NCI-H1417 treated with DMSO at 0.1 percent for 48 hours (cell line): ENCODE measurements around the gene DCTN3.

ENCODE experiments used
- DNase-seq: peaks from one replicate; lab custom pipeline; 2025; lab: John Stamatoyannopoulos, UW

Gene DCTN3

DNA sequence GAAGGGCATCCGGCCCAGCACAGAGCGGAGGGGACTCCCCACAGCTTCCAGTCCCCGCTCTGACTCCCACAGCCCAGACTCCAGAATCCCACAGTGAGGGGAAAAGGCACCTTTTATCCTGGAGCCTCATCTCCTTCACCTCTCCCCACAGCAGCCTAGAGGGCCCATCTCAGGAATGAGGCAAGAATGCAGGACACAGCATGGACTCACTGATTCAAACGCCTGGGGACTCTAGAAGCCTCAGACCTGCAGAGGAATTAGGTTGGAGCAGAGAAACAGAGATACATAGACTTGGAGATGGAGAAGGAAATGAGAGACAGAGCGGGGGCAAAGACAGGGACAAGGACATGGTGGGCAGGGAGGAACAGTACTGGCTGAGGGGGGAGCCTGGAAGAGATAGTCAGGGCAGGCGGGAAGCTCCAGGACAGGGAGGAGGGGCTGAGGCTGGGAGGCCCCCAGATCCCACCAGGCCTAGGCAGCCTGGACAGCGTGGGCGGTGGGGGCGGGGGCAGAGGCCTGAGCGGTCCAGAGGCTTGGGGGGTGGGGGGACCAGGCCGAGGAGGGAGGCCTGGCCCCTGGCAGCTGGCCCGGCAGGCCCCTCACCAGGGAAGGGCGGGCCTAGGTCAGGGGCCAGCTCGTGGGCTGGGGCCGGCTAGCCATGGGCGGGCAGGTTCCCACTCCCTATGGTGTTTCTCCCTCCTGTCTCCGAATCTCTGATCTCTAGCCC lies 46.5 kb downstream of the DCTN3 start:
- DNase-seq = no peak

DNA sequence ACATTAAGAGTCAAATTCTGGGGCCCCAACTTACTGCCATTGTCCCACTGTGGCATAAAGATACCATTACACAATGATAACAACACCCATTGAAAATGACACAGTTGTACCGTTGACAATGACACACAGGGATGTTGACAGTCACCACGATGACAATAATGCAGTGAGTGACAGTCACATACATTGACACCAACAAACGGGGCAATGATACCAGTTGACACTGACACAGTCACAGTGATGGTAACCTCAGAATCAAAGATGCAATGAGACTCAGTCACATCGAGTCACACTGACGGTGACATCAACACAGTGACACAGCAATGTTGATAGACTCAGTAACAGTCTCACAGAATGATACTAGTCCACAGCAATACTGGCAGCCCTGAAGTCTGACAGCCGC lies 47.7 kb downstream of the DCTN3 start:
- no peak for DNase-seq

DNA sequence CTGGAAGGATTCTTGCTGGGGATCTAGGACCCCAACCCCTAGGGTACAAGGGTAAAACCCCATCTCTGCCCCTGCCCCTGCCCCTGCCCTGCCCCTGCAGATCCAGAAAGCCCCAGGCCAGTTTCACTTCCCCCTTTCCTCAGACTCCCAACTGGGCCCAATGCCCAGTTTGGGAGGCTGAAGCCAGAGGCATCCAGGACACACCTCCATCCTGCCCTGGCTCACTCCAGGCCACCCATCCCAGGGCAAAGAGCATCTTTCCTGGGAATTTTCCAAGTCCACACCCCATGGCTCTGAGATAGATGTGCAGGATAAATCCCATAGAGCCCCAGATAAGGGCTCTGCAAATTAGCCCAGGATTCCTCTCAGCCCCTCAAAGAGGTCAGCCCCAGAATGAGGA lies 48.2 kb downstream of the DCTN3 start:
- DNase-seq = no peak

DNA sequence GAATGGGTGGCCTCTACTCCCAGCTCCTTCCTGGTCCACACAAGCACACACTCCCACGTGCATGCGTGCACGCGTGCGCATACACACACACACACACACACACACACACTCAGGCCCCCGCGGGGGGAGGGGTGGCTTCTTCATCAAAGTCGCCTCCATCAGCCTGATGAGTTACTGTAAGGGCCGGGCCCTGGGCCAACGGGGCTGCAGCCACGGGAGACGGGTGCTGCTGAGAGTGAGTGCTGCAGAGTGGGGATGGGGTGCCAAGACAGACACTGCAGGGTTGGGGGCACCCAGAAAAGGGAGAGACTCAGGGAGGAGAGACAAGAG lies 48.8 kb downstream of the DCTN3 start:
- DNase-seq = no peak

DNA sequence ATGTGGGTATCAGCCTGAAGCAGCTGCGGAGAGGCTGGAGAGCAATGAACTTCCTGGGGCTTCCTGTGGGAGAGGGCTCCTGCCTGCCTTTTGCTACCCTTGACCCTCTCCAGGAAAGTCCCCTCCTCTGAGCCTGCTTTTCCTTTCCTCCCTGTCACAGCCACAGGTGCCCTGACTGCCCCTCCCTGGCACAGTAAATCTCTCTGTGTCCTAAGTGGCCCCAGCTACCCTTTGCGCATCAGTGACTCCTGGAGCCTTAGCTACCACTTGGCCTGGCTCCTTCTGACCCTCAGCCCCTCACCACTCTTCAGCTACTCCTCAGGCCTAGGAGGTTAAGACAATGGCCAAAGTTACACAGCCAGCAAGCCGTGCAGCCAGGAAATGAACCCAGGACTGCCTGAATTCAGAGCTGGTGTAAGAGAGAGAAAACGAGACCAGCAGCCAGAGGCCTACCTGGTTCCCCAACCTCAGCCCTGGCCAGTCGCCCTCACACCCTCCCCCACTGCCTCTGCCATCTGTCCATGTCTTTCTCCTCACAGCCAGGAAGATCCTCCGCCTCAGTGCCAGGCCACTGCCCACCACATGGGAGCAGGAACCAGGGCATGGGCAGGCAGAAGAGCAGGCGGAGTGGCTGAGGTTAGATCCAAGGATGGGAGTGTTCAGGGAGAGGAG lies 49.4 kb downstream of the DCTN3 start:
- DNase-seq = no peak

DNA sequence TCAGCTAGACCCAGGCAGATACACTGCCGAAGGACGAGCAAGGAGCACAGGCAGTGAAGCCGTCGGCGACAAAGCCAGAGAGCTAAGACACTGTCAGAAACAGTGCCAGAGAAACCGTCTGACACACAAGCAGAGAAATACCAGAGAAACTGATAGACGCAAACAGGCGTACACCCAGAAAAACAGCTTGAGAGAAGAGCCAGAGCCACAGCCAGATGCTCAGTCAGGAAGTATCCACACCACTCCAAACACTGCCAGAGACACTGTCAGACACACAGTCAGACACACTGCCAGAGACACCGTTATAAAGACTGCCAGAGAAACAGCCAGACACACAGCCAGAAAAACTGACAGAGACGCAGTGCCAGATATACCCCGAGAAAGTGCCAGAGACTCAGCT lies 49.9 kb downstream of the DCTN3 start:
- no peak for DNase-seq

DNA sequence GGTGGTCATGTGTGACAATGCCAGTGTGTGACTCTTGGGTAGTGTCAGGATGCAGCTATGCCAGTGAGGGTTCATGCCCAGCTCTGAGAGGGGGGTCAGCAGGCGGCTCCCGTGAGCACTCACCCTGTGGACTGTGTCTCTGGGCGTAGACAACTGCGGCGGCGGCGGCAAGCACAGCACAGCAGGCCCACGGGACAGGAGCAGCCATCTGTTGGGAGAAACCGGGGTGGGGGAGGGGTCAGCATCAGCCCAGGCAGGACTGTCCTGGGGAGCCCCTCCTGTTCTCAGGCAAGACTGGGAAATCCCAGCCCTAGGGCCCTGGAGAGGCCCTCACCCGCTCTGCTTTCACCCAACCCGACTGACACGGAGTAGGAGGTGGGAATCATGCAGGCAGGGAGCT lies 51.5 kb downstream of the DCTN3 start:
- DNase-seq = no peak

DNA sequence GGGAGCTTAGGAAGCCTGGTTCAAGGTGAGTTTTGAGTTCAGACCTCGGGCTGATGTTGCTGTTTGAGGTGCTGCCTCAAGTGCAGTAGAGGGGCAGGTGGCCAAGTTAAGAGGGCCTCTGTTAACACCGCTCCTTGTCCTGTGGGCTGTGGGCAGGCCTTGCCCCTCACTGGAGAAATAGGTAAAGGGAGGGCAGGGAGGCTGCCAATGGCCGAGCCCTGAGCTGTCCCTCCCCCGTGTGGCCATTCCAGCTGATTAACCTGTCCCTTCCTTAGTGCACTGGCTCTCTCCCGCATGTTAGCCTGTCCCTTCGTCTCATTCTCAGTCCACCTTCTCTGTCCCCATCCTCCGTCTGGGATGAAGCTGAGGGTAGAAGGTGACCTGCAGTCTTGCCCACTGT lies 52.2 kb downstream of the DCTN3 start:
- no peak for DNase-seq

DNA sequence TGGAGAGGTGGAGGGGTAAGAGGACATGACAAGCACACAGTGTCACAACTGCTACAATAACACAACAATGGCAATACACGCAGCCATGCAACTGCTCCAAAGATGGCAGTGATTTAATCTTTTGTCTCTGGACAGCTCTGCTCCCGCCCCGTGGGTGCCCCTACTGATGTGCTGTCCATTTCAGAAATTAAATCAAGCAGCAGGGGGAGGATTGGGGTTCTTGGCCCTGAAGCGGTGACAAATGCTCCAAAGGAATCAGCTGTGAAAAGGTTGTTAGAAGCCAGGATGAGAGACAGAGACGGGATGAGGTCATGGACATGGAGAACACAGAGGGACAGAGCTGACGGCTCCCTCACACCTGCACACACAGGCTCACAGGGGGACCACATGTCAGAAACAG lies 53.3 kb downstream of the DCTN3 start:
- DNase-seq = no peak

DNA sequence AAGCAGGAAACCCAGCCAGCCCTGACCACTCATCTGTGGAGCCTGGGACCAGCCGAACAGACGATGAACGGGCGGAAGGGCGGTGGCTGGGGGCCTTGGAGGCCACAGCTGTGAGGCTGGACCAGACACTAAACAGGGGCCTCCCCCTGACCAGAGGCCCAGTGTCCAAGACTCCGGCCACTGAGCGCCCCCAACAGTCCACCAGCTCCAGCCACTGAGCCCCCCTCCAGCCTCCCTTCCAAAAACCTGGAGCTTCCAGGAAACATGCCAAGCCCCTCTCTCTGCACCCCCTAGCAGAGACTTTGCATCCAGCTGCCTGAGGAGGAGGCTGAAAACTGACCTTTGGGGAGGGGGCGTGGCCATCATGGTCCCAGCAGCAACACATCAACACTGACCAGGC lies 54.0 kb downstream of the DCTN3 start:
- DNase-seq = no peak

DNA sequence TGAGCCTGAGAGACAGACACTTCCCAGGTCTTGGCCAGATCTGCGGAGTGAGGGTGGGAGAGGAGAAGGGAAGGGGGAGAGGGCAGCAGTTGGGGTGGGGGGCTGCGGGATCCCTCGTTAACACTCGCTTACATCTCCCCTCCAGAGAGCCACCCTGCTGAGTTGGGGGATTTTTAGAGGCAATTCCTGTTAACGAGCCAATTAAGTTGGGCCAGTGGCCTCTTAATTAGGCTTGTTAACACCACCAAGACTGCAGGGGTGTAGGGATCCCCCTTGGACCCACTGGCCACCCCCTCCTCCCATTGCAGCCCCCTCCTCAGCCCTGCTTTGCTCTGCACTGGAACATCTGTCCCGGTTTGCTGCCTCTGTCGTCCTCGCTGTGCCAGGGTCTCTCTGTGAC lies 54.4 kb downstream of the DCTN3 start:
- no peak for DNase-seq

DNA sequence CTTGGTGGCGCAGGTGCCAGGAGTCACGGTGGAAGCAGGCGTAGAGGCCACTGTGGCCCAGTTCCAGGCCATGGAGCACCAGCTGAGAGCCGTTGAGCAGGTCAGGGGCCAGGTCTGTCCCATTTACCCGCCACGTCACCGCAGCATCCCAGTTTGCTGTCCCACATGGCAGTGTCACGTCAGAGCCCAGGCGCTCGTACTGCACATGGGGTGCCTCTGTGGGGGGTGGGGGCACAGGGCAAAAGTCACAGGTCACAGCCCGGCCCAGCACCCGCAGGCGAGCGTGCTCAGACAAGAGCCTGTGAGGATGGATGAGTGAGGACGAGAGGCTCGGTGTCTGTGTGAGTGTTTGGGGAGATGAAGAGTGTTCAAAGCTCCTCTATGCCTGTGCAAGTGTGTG lies 55.7 kb downstream of the DCTN3 start:
- DNase-seq = no peak
